Thoracic aorta endothelial cell (primary cell): ENCODE measurements around the gene RGS10. TPM values are rescaled to one million over a fixed set of nuclear protein-coding genes. Genes with fewer than 3 reads are reported as not detected.

Source experiments
- total RNA-seq: library from RNA; depleted of rRNA; stranded (reverse); fragments of >200 nt; gene quantifications from 2 replicates; pipeline ENCODE4 v1.2.3, GENCODE V29; 2012

RGS10 gene, protein sequence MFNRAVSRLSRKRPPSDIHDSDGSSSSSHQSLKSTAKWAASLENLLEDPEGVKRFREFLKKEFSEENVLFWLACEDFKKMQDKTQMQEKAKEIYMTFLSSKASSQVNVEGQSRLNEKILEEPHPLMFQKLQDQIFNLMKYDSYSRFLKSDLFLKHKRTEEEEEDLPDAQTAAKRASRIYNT
- total RNA-seq: 32.1 and 35.9 TPM in 2 replicates

DNA sequence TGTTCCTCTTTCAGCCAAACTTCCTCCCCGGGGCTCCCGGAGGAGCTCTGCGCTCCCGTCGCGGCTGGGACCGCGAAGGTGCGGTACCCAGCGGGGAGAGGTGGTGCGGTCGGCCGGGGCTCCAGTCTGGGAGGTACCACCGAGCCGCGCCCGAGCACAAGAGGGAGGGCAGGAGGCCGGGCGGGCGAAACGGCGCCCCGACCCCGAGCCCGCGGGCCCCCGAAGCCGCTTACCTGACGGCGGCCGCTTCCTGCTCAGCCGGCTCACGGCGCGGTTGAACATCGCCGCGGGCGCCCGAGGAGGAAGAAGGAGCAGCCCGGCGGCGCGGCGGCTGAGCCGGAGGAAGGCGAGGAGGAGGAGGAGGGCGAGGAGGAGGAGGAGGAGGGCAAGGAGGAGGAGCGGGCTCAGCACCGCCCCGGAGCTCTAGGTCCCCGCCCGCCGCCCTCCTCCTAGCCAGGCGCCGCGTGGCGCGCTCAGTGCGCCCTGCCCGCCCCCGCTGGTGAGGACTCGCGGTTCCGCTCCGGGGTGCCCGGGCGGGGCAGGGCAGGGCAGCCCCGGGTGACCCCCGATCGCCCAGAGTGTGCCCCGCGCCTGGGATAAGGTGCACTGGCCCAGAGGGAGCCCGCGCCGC, at the start of gene RGS10:
TSS of gene RGS10 (minus strand) at position 363 of the 631 bp plus-strand sequence. CDS start at position 282, 81 bp downstream.

Other genes starting within 250 kb of the RGS10 start
- gene TIAL1, start 54.2 kb upstream of the RGS10 start, total RNA-seq: 79.0 and 93.8 TPM in 2 replicates
- gene BAG3, start 108.7 kb upstream of the RGS10 start, total RNA-seq: 25.1 and 39.3 TPM in 2 replicates
- gene INPP5F, start 183.3 kb upstream of the RGS10 start, total RNA-seq: 37.4 and 63.0 TPM in 2 replicates